BE2C (cell line): Measurements from ENCODE around the gene LRP5.
A peak's percentile ranks its signal among the peaks of the same experiment; 100 is the strongest.

Experiments used
- DNase-seq: peaks from one replicate; pipeline ENCODE4 v3.0.0-alpha.2; 2020
- H3K27me3 ChIP-seq: fragments of 250-450 bp; sonication (Bioruptor Pico); 2 replicates; pipeline ENCODE4 v1.5.1; 2020; ENCODE audit warnings: mild to moderate bottlenecking
- H3K36me3 ChIP-seq: fragments of 250-450 bp; sonication (Bioruptor Pico); 2 replicates; pipeline ENCODE4 v1.5.1; 2020; ENCODE audit warnings: mild to moderate bottlenecking
- H3K4me1 ChIP-seq: fragments of 250-450 bp; sonication (Bioruptor Pico); 2 replicates; pipeline ENCODE4 v1.5.1; 2020
- H3K4me3 ChIP-seq: 2 replicates; pipeline ENCODE4 v1.5.1; 2011; ENCODE audit warnings: low read depth, low read length
- H3K9me3 ChIP-seq: fragments of 250-450 bp; sonication (Bioruptor Pico); 2 replicates; pipeline ENCODE4 v1.5.1; 2020
- TF ChIP-seq, protein P1 (sequence below): IDR thresholded peaks from 2 replicates; pipeline ENCODE4 v1.5.1; 2012; ENCODE audit warnings: mild to moderate bottlenecking, low read depth, low read length

Gene LRP5

DNA sequence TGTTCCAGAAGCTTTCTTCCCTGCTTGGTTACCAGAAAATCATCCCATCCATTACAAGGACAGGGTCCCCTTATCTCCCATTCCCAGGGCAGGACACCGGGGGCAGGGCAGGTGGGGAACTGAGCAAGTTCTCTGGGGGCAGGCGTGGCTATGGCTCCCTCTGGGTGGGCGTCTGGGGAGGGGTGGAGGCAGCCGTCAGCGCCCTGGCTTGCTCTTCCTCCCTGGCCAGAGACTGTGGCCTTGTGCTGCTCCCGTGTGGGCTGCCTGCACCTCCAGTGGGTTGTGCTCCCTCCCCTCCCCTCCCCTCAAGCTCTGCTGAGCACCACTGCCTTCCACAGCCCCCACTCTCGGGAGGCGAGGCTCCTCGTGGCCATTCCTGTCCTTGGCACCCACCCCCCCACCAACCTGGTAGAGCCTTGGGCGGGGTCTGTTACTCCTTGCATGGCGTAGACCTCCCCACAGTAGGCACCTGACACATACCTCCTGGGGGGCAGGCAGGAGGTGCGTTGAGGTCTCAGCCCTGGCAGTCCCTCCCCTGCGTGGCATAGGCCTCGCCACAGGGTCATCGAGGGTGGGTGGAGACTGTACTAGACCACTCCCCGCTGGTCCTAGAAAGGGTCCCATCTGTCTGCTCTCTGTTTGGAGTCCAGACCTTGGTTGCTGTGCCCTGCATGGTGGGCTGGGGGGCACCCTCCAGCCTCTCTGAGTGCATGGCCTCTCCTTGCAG lies 123.9 kb downstream of the LRP5 start:
- H3K4me3 ChIP-seq = peak overlapping the region; percentile 33
- no peaks in the 10 kb centered on the region for H3K9me3 ChIP-seq
- peaks cover 49% of the 10 kb centered on the region for H3K4me1 ChIP-seq
- no peak for DNase-seq
- H3K36me3 ChIP-seq = peaks cover 58% of the 10 kb centered on the region
- TF ChIP-seq, protein P1, sequence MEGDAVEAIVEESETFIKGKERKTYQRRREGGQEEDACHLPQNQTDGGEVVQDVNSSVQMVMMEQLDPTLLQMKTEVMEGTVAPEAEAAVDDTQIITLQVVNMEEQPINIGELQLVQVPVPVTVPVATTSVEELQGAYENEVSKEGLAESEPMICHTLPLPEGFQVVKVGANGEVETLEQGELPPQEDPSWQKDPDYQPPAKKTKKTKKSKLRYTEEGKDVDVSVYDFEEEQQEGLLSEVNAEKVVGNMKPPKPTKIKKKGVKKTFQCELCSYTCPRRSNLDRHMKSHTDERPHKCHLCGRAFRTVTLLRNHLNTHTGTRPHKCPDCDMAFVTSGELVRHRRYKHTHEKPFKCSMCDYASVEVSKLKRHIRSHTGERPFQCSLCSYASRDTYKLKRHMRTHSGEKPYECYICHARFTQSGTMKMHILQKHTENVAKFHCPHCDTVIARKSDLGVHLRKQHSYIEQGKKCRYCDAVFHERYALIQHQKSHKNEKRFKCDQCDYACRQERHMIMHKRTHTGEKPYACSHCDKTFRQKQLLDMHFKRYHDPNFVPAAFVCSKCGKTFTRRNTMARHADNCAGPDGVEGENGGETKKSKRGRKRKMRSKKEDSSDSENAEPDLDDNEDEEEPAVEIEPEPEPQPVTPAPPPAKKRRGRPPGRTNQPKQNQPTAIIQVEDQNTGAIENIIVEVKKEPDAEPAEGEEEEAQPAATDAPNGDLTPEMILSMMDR = no peak
- no peaks in the 10 kb centered on the region for H3K27me3 ChIP-seq

DNA sequence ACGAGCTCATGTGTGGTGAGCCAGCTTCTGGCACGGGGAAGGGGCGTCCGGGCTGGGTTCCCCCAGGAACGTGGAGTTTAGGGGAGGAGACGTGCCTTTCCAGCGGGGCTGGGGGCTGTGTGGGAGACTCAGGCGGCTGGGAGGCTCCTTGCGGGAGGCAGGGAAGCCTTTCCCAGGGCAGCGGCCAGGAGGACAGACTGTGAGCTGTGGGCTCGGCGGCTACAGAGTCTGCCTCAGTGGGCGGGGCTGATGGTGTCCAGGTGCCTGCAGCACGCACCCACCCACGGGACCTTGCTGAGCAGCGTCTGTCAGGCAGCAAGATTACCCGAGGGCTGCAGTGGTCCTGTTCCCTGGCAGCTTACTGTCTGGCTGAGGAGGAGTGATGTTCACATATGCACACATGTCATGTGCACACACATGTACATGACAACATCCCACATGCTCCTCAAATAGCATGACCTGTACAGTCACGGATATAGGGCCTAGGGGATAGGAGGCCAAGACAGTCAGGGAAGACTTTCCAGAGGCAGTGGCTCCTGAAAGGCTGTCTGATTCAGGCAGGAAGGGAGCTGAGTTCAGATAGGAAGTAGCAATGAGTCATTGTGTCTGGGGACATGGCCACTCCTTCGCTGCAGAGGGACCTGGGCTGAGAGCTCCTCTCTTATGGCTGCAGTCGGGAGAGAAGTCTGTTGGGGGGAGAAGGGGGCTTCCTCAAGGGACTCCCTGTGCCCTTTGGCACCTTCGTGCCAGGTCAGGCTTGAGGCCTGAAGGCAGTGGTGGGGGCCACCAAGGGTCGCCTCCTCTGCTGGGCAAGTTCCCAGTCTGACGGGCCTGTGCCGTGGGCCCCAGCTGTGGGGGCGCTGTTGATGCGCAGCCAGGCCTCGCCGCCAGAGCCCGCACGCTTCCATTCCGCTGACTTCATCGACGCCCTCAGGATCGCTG lies 124.9 kb downstream of the LRP5 start:
- Histone ChIP-seq H3K4me1 (peaks cover 52% of the 10 kb centered on the region), H3K27me3 (no peaks in the 10 kb centered on the region), H3K9me3 (no peaks in the 10 kb centered on the region), H3K4me3 (peak overlapping the region; percentile 33), H3K36me3 (peaks cover 49% of the 10 kb centered on the region)
- TF ChIP-seq, protein P1 = 0 out of 2 replicates have a peak, but pooled peaks have one; percentile 8
- DNase-seq = peak; percentile 87

DNA sequence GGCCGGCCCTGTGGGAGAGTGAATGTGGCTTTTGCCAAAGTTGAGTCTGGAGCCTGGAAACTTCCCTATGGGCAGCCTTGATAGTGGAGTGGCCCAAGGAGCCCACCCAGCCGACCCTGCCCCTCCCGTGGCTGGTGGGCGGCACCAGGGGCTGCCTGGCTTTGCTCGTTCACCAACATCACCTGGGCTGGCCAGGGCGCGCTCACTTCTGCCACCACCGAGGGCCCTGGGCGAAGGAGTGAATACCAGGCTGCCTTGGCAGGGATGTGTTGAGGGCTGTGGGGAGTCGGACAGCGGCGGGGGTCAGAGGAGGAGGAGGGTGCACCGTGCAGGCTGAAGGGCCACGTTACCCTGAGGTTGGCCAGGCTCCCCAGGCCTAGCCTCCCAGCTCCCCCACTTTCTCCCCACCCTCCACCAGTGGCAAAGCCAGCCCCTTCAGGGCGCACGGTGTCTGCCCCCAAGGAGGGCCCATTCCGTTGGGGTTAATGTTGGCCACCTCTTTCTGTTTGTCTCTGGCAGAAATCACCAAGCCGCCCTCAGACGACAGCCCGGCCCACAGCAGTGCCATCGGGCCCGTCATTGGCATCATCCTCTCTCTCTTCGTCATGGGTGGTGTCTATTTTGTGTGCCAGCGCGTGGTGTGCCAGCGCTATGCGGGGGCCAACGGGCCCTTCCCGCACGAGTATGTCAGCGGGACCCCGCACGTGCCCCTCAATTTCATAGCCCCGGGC lies 125.7 kb downstream of the LRP5 start:
- Histone ChIP-seq H3K4me1 (peaks cover 60% of the 10 kb centered on the region), H3K27me3 (no peaks in the 10 kb centered on the region), H3K4me3 (no peak overlapping the region), H3K36me3 (peaks cover 43% of the 10 kb centered on the region), H3K9me3 (no peaks in the 10 kb centered on the region)
- DNase-seq = no peak
- TF ChIP-seq, protein P1 = no peak

DNA sequence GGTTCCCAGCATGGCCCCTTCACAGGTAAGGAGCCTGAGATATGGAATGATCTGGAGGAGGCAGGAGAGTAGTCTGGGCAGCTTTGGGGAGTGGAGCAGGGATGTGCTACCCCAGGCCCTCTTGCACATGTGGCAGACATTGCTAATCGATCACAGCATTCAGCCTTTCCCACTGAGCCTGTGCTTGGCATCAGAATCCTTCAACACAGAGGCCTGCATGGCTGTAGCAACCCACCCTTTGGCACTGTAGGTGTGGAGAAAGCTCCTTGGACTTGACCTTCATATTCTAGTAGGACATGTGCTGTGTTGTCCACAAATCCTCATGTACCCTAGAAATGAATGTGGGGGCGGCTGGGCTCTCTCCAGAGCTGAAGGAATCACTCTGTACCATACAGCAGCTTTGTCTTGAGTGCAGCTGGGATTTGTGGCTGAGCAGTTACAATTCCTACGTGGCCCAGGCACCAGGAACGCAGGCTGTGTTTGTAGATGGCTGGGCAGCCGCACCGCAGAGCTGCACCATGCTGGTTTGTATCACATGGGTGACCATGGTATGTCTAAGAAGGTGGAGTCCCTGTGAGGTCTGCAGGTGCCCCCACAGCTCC lies 126.4 kb downstream of the LRP5 start:
- Histone ChIP-seq H3K27me3 (no peaks in the 10 kb centered on the region), H3K9me3 (no peaks in the 10 kb centered on the region), H3K36me3 (peaks cover 38% of the 10 kb centered on the region), H3K4me3 (no peak overlapping the region), H3K4me1 (peaks cover 60% of the 10 kb centered on the region)
- no peak for DNase-seq
- TF ChIP-seq, protein P1 = no peak

DNA sequence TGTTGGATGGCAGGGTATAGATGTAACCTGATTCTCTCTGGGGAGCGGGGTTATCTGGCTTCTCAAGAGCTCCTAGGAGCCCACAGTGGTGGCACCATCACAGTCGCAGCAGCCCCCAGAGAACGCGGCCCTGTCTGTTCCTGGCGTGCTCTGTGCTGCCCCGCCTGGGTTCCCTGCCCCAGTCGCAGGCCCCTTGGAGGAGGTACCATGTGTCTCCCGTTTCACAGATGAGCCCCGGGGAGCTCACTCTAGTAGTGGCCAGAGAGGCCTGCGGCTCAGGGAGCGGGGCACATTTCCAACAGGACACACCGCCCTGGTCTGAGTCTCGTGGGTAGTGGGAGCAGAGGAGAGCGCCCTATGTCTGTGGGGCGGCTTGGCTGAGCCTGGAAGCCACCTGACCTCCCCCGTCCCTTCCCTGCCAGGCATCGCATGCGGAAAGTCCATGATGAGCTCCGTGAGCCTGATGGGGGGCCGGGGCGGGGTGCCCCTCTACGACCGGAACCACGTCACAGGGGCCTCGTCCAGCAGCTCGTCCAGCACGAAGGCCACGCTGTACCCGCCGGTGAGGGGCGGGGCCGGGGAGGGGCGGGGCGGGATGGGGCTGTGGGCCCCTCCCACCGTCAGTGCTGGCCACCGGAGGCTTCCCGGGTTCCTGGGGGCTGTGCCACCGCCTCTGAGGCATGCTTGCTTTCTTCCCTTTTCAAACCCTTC lies 127.1 kb downstream of the LRP5 start:
- peaks cover 33% of the 10 kb centered on the region for H3K36me3 ChIP-seq
- no peaks in the 10 kb centered on the region for H3K27me3 ChIP-seq
- no peak overlapping the region for H3K4me3 ChIP-seq
- no peaks in the 10 kb centered on the region for H3K9me3 ChIP-seq
- H3K4me1 ChIP-seq = peaks cover 60% of the 10 kb centered on the region
- TF ChIP-seq, protein P1 = no peak
- DNase-seq = no peak
